Left hindlimb (tissue), 1 donor: ENCODE results near the gene PPP1R14C.

Experiments
- DNase-seq: peaks from one replicate; pipeline ENCODE4 v3.0.0-alpha.2; 2018

Gene PPP1R14C

DNA sequence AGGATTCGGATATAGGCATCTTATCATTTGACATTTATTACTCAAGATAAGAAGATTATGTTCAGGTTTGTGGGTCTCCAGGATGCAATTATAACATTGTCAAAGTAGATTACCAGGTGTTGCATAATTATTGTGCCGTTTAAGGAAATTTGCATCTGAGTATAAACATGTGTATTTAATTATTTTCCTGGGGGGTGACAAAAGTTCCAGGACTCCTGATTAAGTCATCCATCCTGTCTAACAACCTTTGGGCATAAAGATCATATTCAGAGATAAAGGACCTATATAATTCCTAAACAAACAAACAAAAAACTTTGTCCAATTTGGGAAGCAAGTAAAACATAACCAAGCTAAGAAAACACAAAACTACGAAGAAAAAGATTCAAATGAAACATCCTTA lies 3.3 kb upstream of the PPP1R14C start:
- no peak for DNase-seq

DNA sequence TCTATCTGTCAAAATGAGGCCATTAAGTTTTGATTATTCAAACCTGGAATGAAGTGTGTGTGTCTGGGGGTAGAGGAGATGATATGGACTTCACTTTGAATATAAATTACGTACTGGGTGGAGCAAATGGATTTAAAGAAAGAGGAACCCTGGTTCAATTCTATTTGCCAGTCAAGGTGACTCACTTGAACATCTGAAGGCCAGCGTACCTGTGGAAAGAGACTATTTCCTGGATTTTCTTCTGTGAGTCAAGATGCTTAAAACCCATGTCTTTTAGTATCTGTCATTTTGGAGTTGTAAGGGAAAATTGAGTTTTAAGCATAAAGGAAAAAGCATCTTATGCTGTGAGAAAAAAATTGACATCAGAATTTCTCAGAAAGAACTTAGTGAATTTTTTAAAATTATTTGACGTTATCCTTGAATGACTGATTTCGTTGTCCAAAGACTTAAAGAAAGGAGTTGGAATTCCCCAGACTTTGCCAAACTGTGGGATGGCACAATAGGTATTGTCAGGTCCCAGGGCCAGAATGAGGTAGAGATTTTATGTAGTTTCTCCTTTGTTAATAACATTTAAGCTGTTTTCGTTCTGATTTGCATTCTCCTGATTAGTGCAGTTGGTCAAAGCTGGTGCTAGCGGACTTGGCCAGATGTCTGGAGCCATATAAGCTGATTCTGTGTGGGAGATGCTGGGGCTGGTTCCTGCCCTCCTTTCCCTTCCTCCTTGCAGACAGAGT lies 2.4 kb upstream of the PPP1R14C start:
- DNase-seq = no peak

DNA sequence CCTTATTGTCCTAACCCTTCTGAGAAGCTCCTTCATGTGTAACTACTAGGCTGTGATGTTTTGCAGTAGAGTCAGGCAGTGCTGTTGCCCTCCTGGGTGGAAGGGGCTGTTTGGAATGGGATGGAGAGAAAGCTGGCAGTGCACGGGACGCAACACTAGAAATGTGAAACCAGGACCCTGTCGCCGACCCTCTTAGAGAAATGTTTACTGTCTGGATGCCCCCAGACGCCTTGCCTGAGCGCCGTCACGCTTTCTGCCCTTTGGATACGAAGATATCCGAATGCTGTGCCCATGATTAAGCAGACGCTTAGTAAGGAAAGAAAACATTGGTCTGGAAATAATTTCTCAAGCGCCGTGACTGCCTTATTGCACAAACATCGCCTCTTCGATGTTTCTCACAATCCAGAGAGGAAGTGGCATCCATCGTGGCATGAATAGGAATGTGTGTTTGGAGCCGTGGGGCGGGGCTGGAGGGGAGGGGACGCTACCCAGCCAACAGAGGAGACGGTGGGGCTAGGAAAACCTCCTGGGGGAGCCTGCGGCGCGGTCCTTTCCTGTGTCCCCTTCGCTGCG lies 661 bp upstream of the PPP1R14C start:
- peak; percentile 66 for DNase-seq

DNA sequence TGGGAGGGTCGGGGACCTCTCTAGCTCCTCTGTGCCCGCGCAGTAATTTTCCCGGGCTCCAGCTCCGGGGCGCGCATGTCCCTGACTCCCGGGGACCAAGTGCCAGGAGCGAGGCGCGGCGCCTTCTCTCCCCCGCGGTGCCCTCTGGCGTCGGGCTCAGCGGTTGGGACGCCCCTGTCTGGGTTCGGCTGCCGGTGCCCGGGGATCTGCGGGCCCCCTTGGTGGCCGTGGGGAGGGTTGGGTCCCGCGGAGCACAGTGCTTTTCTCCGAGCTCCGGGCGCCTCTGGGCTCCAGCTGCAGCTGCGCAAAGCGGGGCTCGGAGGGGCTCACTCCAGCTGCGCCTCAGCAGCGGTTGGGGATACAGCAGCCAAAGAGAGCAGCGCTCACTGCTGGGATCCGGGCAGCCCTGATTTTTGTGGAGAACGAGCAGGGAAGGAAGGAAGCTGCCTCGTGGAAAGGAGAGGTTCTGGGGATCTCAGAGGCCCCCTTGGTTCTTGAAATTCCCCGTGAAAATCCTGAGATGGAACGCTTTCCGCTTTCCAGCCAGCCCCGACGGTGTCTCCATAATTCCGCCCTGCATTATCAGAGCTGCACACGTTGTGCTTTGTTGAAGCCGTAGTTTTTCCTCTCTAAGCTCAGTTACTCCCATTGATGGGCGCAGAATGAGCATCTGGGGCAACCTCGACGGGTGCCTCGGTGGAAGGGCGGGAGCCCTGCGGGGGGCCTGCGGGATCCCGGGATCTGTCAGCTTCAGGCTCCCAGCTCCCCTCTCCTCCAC lies 861 bp downstream of the PPP1R14C start:
- DNase-seq = peak; percentile 53

DNA sequence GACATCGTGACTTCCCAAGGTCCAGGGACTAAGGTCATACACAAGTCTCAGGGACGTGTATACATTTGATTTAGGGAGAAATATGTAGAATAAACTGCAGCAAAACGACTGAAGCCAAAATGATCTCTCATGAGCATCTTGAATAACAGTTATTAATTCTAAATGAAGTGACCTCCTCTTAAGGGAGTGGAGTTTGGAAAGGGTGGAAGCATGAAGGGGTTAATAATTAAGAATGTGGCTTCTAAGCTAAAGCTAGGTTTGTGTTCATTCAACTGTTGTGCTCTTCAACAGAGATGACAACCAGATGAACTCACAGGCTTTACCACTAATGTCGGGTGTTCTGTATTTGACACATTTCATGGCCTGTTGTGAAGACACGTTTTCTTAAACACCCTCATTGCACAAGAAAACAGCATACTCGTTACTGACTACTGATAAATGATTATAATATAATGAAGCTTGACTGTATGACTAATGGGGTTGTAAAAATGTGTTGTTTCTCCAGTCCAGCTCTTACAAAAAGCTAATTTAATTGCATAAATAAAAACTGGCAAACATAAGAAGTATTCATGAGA lies 1.5 kb downstream of the PPP1R14C start:
- DNase-seq = no peak

DNA sequence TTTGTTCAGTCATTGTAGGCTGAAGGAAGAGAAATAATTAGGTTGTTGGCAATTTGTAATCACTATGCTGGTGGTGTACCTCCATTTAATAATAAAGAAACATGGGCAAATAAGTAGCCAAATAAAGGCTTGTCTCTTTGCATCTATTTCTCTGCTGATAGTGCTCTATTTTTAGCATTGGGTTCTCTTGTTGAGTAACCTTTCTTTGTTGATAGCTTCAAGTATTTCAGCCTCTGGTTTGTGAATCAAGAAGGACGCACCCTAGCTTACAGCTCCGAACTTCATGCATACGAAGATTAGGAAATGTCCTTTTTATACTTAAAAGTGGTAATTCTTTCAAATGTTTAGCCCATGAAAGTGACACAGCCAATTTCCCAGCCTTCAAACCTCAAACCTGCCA lies 2.6 kb downstream of the PPP1R14C start:
- DNase-seq = no peak

DNA sequence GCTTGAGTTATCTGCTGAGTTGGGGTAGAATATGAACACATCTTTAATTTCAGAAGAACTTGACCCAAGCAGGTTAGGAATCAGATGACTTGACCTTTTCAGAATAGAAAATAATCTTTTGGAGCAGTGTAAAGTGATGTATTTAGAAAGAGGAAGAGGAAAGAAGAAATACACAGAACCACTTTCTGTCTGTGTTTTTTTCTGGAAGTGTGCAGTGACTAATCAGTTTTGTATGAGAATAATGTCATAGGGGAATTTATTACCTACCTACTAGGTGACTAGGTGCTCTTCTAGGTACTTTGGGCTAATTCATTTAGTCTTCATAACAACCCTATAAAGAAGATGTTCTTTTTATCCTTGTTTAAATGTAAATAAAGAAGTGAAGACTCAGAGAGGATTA lies 3.0 kb downstream of the PPP1R14C start:
- DNase-seq = no peak

DNA sequence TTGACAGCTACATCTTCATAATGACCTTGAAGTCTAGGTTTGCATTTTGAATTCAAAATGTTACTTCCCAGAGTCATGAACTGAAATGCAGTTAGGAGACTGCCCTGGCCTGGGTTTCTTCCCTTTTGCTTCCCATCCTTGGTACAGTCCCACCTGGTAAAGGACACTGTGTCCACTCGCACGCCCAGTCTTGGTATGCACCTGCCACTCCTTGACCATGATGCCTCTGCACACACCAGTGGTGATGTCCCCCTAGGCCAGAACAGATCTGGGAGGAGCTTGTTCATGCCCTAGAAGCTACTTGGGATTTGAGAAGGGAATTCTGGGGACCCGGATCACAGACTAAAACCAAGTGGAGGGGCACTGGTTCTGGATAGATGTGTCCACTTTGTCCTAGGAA lies 3.6 kb downstream of the PPP1R14C start:
- DNase-seq = no peak

DNA sequence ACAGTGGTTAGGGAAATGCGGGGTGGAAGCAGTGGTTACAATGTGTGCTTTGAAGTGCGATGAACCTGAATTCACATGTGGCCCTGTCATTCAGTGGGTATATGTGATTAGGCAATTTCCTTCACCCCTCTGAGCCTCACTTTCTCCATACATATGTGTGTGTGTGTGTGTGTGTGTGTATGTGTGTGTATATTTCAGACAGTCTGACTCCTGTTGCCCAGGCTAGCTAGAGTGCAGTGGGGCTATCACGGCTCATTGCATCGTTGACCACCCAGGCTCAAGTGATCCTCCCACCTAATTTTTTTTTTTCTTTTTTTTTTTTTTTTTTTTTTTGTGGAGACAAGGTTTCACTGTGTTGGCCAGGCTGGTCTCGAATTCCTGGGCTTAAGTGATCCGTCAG lies 6.3 kb downstream of the PPP1R14C start:
- no peak for DNase-seq

DNA sequence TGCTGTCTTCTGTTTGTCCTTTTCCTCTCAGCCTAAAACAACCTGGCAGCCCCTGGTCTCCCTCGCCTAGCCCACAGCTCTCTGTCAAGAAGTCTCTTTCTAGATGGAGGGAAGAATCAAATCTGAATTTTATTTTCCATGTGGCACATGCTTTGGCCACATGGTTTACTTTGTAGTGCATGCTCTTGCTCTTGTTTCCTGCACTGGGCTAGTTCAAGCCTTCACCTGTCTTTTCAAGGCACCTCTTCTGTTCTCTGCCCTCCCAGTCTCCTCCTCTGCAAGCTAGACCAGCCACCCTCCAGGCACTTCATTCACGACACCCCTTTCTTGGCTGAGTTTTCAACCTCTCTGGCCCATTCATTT lies 7.6 kb downstream of the PPP1R14C start:
- DNase-seq = no peak

DNA sequence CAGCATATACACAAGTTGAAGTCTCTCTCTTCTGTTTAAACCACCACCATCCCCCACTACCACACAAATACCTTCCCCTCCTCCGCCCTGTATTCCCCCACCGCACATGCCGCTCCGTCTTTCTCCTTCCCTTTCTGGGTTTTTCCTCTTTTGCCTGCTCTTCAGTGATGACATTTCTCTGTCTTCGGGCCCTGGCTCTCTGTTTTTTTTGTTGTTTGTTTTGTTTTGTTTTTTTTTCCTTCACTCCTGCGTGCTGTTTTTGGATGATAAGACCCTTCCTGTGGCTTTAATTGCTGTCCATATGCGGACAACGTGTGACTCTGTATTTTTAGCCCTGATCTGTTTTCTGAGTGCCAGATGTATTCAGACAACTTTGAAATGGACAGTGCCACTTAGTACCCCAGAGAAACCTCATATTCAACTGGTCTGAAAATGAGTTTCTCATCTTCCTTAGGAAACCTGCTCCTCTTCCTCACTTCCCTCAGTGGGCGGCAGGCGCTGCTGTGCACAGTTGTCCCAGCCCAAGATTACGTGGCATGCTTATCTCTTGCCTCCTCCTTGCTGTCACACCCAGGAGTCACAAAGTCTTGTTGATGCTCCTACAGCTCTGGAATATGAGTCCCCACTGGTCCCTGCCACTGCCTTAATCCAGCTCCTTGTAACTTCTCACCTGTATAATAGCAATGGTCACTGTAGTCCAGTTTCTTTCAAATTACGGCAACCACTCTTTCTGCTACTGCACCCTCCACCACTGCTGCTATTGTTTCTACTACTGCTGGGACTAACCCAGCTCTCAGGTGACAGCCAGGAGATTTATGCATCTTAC lies 8.2 kb downstream of the PPP1R14C start:
- no peak for DNase-seq

DNA sequence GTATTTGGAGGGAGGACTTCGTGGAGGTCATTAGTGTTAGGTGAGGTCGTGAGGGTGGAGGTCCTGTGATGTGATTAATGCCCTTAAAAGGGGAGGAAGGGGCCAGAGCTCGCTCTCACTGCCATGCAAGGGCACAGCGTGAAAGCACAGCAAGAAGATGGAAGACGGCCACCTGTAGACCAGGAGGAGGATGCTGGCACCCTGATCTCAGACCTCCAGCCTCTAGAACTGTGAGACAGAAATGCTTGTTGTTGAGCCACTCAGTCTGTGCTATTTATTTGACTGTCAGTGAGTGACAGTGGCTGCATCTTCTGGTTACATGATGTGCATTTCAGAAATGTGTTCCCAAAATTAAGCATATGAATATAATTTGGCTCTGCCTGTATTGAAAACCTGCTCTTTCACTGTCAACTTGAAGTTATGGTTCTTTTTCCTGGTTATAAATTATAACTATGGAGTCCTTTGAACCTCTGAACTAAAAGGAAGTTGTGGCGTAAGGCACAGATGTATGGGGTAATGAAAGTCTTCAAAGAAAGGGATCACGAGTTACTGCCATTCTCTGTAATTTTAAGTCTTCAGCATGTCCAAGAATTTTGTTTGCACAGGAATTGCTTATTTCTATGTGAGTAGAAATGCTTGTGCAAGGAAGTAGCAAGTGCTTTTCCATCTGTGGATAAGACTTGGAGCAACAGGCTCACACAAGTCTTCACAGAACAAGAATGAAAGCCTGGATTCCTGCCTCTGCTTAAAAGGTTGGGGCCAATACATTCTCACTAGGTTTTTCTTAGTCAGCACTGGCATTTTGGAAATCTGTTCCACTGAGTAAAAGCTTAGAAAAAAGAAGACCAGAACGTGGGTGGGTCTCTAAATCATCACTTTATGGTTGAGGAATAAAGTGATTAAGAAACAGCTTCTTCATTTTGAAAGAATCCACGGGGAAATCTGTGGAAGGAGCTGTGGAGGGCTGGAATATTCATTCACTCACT lies 10.3 kb downstream of the PPP1R14C start:
- DNase-seq = no peak

DNA sequence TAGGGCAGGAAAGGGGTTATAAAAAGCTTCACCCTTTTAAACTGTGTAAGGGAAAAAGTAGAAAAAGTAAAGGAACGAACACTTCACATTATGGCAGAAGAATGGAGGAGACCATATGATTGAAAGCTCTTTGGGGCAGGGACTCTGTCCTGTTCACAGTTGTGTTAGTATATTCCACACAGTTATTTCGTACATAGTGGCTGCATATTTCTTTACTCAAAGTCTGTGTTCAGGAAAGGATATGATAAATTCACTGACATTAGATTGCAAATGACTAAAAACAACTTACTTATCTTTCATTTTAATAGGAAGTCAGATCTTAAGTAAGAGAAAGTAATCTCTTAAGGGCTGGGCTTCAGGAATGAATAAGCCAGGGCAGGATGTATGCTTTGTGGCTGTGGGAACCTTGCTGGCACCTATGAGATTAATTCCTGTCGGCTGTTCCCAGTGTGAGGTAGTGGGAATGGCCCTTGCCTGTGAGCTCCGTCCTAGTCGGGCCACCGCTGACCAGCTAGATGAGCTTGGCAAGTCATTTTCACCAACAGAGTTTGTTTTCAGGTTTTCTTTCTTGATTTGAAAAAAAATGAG lies 11.2 kb downstream of the PPP1R14C start:
- DNase-seq = no peak

DNA sequence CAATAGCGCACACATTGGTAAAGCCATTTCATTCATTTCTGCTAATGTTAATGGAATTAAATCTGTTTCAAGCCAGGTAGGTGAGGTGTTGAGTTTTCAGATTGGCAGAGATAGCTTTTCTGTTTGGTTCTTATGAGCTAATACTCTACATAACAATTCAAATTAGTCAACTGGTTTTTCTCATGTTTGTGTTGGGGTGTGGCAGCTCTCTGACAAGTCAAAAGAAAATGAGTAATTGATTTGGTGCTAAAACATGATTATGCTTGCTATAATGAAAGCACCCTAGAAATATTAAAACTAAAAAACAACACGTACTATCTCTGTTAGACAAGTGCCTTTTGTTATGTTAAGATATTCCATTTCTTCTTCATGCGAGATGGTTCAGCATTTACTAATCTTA lies 13.6 kb downstream of the PPP1R14C start:
- no peak for DNase-seq

DNA sequence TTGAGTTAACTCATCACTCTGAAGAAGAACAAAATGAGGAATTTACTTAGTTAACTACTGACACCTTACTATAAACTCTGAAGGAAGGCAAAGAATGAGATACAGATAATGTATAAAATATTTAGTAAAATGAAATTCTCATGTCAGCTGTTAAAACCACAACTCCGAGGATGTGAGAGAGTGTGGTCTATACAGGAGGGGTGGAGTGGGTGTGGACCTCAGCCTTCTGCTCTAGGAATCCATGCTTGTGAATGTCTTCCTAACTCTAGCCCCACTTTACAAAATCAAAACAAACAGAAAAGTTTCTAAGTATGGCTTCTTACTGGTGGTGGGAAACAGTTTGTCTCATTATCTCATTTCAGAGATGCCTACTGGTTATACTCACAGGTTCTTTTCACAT lies 14.2 kb downstream of the PPP1R14C start:
- DNase-seq = no peak

DNA sequence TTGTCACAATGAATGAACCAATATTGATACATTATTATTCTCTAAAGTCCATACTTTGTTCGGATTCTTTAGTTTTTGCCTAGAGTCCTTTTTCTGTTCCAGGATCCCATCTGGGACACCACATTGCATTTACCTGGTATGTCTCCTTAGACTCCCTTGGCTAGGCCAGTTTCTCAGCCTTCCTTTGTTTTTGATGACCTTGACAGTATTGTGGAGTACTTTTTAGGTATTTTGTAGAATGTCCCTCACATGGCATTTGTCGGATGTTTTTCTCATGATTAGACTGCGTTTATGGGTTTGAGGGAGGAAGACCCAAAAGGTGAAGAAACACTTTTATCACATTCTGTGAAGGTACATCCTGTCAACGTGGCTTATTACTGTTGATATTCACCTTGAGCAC lies 16.9 kb downstream of the PPP1R14C start:
- DNase-seq = no peak

DNA sequence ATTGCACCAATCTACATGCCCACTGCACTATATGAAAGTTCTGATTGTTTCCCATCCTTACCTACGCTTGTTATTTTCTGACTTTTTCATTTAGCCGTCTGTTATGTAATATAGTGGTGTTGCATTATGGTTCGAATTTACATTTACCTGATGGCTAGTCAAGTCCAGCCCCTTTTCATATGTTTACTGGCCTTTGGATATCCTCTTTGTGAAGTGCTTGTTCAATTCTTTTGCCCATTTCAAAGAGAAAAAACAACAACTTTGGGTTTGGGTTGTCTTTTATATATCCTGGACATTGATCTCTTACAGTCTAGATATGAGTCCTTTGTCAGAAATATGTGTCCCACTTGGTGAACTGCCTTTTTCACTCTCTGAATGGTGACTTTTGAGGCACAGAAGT lies 21.1 kb downstream of the PPP1R14C start:
- DNase-seq = no peak

DNA sequence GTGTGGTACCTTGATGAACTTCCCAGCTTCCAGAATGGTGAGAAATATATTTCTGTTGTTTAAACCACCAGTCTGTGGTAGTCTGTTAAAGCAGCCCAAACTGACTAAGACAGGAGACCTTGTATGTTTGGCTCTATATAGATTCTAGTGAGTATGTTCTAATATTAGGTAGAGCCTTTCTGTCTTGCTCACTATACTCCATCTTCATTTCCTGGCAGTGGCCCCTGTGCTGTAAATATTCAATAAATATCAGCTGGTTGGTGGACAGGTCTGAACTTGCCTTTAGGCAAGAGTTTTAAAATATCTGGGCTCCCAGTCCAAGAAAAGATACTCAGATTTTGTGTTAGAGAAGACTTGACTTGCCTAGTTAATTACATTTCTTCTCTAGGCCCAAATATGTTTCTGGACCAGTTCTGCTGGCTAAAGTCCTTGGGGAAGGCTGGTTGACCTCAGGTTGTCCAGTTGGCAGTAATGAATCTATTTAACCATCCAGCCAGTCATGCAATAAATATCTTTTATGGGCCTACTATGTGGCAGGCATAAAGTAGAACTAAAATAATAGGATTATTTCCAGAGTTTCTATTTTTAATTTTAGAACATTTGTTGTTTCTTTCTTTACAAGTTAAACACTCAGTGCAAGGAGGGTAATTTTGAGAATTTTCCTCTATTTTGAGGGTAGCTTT lies 22.3 kb downstream of the PPP1R14C start:
- no peak for DNase-seq

DNA sequence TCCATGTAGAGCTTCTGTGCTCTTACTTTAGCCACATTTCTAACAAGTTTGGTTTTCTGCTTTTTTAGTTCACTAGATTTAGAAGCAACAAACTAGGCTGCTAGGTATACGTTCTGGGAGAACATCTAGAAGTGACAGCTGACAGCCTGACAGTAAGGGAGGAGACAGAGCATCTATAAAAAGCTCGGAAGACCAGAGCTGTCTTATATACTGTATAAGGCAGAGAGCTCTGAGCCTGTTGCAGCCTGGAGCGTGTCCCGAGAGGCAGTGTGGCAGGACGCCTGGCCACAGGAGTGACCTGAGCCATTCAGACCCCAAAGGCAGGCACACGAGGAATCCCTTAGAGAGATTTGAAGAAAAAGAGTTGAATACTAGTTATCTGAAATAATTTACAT lies 24.6 kb downstream of the PPP1R14C start:
- DNase-seq = no peak

DNA sequence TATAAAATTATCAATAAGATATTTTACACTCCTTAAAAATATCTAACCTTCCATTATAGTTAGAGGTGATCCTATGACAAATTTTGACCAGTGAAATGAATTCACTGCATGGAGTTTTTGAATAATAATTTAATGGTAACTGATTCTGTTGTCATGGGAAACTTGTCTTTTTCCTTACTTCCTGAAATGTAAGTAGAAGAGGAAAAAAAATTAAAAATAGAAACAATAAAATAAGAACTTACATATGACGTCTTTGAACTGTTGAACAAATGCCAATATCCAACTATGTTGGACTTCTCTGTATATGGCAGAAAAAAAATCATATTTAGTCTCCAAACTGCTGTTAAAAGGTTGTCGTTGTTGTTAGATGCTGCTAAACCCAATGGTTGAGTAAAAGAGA lies 26.3 kb downstream of the PPP1R14C start:
- no peak for DNase-seq

DNA sequence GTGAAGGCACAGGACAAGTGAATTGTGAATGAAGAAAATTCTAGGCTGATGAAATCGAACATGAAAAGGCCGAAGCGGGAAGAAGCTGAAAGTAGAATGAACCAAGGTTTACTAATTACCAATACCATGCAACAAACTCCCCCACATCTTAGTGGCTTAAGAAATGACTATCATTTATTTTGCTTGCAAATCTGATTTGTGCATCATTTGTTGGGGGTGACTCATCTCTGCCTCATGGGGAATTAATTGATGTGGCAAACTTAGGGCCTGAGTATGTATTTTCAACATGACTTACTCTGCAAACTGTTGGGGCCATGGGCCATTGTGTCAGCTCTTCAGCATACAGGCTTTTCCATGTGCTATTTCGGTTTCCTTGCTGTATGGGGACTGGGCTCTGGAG lies 26.8 kb downstream of the PPP1R14C start:
- DNase-seq = no peak
